Neural crest cell (in vitro differentiated cells): ENCODE data around the gene ENOX1. TPM values are rescaled to one million over a fixed set of nuclear protein-coding genes. Genes with fewer than 3 reads are reported as not detected.

Experiments
- DNase-seq: peaks from one replicate; pipeline ENCODE4 v3.0.0; 2021; ENCODE audit warnings: low read depth, mixed read lengths, low spot score
- H3K27ac Mint-ChIP-seq: one replicate; pipeline ENCODE4 v1.8.0; 2021; ENCODE audit warnings: mild to moderate bottlenecking, mixed read lengths; ENCODE audit not compliant: unreplicated experiment
- H3K27me3 Mint-ChIP-seq: 2 replicates; pipeline ENCODE4 v1.8.0; 2021; ENCODE audit warnings: low read depth, mild to moderate bottlenecking, mixed read lengths
- H3K36me3 Mint-ChIP-seq: 2 replicates; pipeline ENCODE4 v1.8.0; 2021; ENCODE audit warnings: low read depth, mild to moderate bottlenecking, mixed read lengths
- H3K4me1 Mint-ChIP-seq: 2 replicates; pipeline ENCODE4 v1.8.0; 2021; ENCODE audit warnings: mixed read lengths
- H3K4me3 Mint-ChIP-seq: one replicate; pipeline ENCODE4 v1.8.0; 2021; ENCODE audit warnings: mild to moderate bottlenecking, mixed read lengths
- H3K9me3 Mint-ChIP-seq: 2 replicates; pipeline ENCODE4 v1.8.0; 2021; ENCODE audit warnings: mixed read lengths
- total RNA-seq: library from RNA; stranded (reverse); gene quantifications from 2 replicates; pipeline ENCODE4 v1.2.1, GENCODE V29; 2021
- TF ChIP-seq, protein P1 (sequence below): fragments of 200-600 bp; sonication (generic); conservative IDR thresholded peaks from 2 replicates; pipeline ENCODE4 v1.5.0; 2021; ENCODE audit warnings: antibody characterized with exemption, mild to moderate bottlenecking

ENOX1 gene
- total RNA-seq, 1 donor from 2014 or later, result 3.8 TPM

DNA sequence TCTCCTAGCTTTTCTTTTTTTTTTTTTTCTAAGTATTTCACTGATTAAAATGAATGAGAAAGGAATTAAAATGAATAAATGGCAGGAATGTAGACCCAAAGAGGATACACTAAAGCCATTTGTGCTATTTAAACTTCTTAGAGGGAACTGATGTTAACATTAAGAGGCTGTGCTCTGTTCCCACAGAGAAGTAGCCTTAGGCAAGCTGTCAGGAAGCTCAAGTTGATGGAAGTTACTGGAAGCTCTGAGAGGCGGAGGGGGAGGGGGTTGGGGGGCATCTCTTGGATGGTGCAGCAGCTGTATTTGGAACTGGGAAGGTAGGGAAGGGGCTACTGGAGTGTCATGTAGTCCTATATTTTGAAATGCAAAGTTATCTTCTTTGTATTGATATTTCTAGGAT is 595.2 kb downstream of the ENOX1 start:
- Mint-ChIP-seq H3K27ac (no peak overlapping the region), H3K4me1 (no peaks in the 10 kb centered on the region), H3K36me3 (no peaks in the 10 kb centered on the region), H3K4me3 (no peak overlapping the region), H3K9me3 (no peaks in the 10 kb centered on the region), H3K27me3 (no peaks in the 10 kb centered on the region)
- TF ChIP-seq, protein P1, sequence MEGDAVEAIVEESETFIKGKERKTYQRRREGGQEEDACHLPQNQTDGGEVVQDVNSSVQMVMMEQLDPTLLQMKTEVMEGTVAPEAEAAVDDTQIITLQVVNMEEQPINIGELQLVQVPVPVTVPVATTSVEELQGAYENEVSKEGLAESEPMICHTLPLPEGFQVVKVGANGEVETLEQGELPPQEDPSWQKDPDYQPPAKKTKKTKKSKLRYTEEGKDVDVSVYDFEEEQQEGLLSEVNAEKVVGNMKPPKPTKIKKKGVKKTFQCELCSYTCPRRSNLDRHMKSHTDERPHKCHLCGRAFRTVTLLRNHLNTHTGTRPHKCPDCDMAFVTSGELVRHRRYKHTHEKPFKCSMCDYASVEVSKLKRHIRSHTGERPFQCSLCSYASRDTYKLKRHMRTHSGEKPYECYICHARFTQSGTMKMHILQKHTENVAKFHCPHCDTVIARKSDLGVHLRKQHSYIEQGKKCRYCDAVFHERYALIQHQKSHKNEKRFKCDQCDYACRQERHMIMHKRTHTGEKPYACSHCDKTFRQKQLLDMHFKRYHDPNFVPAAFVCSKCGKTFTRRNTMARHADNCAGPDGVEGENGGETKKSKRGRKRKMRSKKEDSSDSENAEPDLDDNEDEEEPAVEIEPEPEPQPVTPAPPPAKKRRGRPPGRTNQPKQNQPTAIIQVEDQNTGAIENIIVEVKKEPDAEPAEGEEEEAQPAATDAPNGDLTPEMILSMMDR, result no peak
- DNase-seq, result no peak

DNA sequence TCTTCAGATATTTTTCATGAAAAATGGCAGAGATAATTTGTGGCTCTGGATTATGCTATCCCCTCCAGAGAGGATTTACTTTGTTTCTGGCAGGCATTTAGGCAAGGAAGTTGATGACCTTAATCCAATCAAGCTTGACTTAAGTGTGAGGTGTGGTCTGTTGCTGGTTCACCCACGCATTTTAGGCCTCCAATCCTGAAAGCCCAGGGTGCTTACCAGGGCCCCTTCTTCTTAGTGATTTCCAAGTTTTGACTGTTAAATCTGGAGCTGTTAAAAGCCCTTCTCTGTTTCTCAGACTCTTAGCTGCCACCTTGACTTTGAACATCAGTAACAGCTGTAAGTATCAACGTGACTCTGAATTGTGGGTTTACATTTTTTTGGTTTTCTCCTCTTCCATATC is 601.5 kb downstream of the ENOX1 start:
- no peak overlapping the region for H3K27ac Mint-ChIP-seq
- H3K9me3 Mint-ChIP-seq, result no peaks in the 10 kb centered on the region
- TF ChIP-seq, protein P1, result no peak
- H3K4me1 Mint-ChIP-seq, result no peaks in the 10 kb centered on the region
- H3K4me3 Mint-ChIP-seq, result no peak overlapping the region
- no peaks in the 10 kb centered on the region for H3K27me3 Mint-ChIP-seq
- no peak for DNase-seq
- H3K36me3 Mint-ChIP-seq, result no peaks in the 10 kb centered on the region

DNA sequence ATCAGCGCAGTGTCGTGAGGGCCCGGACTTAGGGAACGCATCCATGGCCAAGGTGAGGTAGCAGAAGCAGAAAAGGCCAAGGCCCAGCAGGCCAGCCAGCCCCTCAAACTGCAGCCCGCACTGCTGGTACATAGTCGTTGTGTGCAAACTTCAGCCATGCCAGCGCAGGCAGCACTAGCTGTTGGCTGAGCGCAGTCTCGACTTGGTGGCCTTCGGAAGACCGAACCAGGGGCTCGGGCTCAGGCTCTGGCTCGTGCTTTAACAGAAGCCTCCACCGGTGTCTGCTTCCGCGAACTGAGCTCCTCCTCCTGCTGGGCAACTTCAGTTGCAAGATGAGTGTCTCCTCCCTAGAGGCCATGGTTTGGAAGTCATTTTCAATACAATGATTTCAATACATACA is 605.9 kb downstream of the ENOX1 start:
- no peaks in the 10 kb centered on the region for H3K9me3 Mint-ChIP-seq
- H3K27ac Mint-ChIP-seq, result no peak overlapping the region
- no peaks in the 10 kb centered on the region for H3K4me1 Mint-ChIP-seq
- H3K27me3 Mint-ChIP-seq, result no peaks in the 10 kb centered on the region
- DNase-seq, result no peak
- H3K36me3 Mint-ChIP-seq, result no peaks in the 10 kb centered on the region
- TF ChIP-seq, protein P1, result no peak
- no peak overlapping the region for H3K4me3 Mint-ChIP-seq

DNA sequence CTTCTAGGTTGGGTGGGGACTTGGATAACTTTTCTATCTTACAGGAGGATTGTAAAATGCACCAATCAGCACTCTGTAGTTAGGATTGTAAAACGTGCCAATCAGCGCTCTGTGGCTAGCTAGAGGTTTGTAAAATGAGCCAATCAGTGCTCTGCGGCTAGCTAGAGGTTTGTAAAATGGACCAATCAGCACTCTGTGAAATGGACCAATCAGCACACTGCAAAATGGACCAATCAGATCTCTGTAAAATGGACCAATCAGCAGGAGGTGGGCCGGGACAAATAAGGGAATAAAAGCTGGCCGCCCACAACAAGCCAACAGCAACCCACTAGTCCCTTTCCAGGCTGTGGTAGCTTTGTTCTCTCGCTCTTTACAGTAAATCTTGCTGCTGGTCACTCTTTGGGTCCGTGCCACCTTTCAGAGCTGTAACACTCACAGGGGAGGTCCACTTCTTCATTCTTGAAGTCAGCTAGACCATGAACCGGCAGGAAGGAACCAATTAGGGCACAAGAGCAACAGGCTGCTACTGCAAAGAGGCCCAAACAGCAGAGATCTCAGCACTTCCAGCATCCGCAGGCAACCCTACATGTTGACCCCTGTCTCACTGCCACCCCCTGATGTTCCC is 606.6 kb downstream of the ENOX1 start:
- TF ChIP-seq, protein P1, result no peak
- no peaks in the 10 kb centered on the region for H3K36me3 Mint-ChIP-seq

DNA sequence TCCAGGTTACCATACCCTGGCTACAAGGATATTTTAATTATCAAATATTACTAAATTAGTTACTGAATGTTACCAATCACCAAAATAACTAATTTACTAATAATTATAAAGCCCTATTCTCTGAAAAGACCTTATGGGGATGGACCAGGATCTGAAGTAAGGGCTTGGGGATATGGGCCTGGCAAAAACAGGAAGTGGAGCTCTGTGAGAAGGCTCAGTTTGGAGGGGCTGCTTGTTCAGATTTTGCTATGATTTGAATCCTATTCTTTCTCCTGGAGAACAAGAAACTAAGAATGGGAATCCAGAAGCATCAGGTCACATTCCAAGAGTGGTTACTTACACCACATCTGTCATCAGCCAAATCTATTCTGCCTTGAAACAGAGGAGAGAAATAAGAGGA is 615.3 kb downstream of the ENOX1 start:
- H3K4me1 Mint-ChIP-seq, result no peaks in the 10 kb centered on the region
- H3K4me3 Mint-ChIP-seq, result no peak overlapping the region
- H3K9me3 Mint-ChIP-seq, result no peaks in the 10 kb centered on the region
- H3K36me3 Mint-ChIP-seq, result no peaks in the 10 kb centered on the region
- TF ChIP-seq, protein P1, result no peak
- no peaks in the 10 kb centered on the region for H3K27me3 Mint-ChIP-seq
- H3K27ac Mint-ChIP-seq, result no peak overlapping the region
- no peak for DNase-seq

More for the DNA sequence above, 606.6 kb downstream of the ENOX1 start:
- Mint-ChIP-seq H3K4me1 (no peaks in the 10 kb centered on the region), H3K9me3 (no peaks in the 10 kb centered on the region), H3K27me3 (no peaks in the 10 kb centered on the region), H3K4me3 (no peak overlapping the region), H3K27ac (no peak overlapping the region)
- DNase-seq, result no peak
